ENCODE results near the gene HOXB3.

DNA sequence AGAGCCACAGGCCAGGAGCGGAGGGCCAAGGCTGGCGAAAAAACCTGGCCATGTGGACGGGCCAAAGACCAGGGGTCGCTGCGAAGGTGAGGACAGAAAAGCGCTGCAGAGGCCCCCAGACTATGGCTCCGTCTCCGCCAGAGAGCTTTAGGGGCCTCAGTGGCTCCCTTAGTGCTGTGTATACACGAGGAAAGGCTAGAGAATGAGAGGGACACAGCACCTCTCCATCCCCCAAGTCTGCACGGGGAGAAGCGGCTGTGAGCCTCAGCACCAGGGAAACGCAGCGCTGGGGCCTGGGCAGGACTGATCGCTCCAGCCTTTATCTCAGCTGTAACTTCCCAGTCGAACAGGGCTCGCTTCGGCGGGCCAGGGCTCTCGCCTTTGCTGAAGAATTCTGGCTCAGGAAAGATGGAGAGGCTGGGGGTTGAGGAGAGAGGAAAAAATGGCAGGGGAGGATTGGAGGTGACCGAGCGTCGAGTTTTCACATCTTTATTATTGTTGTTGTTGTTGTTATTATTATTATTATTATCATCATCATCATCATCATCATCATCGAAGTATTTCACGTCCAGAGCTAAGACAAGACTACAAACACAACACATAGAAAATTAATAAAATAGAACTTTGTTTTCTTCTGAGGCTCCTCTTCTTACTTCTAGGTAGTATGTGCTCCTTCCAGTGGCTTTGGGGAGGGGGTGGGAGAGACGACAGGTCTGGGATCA, 5.4 kb upstream of the HOXB3 start:
- TF ChIP-seq, protein P1, sequence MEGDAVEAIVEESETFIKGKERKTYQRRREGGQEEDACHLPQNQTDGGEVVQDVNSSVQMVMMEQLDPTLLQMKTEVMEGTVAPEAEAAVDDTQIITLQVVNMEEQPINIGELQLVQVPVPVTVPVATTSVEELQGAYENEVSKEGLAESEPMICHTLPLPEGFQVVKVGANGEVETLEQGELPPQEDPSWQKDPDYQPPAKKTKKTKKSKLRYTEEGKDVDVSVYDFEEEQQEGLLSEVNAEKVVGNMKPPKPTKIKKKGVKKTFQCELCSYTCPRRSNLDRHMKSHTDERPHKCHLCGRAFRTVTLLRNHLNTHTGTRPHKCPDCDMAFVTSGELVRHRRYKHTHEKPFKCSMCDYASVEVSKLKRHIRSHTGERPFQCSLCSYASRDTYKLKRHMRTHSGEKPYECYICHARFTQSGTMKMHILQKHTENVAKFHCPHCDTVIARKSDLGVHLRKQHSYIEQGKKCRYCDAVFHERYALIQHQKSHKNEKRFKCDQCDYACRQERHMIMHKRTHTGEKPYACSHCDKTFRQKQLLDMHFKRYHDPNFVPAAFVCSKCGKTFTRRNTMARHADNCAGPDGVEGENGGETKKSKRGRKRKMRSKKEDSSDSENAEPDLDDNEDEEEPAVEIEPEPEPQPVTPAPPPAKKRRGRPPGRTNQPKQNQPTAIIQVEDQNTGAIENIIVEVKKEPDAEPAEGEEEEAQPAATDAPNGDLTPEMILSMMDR (tag by site-specific recombination; IDR thresholded peaks at IDR 0.05): no peak
- no peak for TF ChIP-seq ZBTB7A (tag by site-specific recombination; IDR thresholded peaks at IDR 0.05; ENCODE audit: low read depth)
- no peak for TF ChIP-seq ZFP37 (tag by site-specific recombination; IDR thresholded peaks at IDR 0.05)
- TF ChIP-seq SP2 (tag by site-specific recombination; IDR thresholded peaks at IDR 0.05): no peak
- TF ChIP-seq ZBTB20 (tag by site-specific recombination; IDR thresholded peaks at IDR 0.05): no peak
- no peak for TF ChIP-seq ZNF664 (tag by site-specific recombination; IDR thresholded peaks at IDR 0.05)
- TF ChIP-seq MYNN (tag by site-specific recombination; IDR thresholded peaks at IDR 0.05; ENCODE audit: borderline replicate concordance): no peak

All from HEK293 (cell line).